GM20000 (cell line): ENCODE data around the gene MRPL33.
"Not testable (repeated sequence)": the region's sequence is repeated elsewhere in the genome, so short reads cannot be mapped to it uniquely, and the experiment has no call there.

ENCODE experiments used
- DNase-seq: peaks from one replicate; pipeline ENCODE4 v3.0.0; 2012; ENCODE audit warnings: low spot score
- TF ChIP-seq, protein P1 (sequence below): IDR thresholded peaks from 2 replicates; pipeline ENCODE4 v1.5.1; 2012; ENCODE audit warnings: mild to moderate bottlenecking, control low read depth; ENCODE audit errors: extremely low read depth, missing control alignments

The MRPL33 gene

DNA sequence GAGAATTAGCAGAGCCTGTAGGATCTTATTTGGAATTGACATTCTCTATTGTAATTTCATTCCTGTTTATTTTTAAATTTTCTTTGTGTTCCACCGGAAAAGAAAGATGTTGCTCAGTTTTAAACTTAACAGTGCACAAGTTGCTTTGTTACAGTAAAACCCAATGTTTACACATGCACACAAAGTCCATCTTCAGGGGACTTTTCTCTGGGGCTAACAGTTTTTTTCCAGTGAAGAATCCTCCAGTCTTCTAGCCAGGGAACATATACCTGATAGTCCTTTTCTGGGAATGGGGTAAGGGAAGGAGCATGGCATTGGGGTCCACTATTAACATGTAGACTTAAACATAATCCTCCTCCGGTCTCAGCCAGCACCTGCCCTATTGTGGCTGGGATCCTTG lies 25.2 kb upstream of the MRPL33 start:
- no peak for DNase-seq
- TF ChIP-seq, protein P1, sequence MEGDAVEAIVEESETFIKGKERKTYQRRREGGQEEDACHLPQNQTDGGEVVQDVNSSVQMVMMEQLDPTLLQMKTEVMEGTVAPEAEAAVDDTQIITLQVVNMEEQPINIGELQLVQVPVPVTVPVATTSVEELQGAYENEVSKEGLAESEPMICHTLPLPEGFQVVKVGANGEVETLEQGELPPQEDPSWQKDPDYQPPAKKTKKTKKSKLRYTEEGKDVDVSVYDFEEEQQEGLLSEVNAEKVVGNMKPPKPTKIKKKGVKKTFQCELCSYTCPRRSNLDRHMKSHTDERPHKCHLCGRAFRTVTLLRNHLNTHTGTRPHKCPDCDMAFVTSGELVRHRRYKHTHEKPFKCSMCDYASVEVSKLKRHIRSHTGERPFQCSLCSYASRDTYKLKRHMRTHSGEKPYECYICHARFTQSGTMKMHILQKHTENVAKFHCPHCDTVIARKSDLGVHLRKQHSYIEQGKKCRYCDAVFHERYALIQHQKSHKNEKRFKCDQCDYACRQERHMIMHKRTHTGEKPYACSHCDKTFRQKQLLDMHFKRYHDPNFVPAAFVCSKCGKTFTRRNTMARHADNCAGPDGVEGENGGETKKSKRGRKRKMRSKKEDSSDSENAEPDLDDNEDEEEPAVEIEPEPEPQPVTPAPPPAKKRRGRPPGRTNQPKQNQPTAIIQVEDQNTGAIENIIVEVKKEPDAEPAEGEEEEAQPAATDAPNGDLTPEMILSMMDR: no peak

- no peak for DNase-seq
- TF ChIP-seq, protein P1: no peak
Measured at GRCh38 chr2:27747827-27748352, 23.6 kb upstream of the MRPL33 start.

DNA sequence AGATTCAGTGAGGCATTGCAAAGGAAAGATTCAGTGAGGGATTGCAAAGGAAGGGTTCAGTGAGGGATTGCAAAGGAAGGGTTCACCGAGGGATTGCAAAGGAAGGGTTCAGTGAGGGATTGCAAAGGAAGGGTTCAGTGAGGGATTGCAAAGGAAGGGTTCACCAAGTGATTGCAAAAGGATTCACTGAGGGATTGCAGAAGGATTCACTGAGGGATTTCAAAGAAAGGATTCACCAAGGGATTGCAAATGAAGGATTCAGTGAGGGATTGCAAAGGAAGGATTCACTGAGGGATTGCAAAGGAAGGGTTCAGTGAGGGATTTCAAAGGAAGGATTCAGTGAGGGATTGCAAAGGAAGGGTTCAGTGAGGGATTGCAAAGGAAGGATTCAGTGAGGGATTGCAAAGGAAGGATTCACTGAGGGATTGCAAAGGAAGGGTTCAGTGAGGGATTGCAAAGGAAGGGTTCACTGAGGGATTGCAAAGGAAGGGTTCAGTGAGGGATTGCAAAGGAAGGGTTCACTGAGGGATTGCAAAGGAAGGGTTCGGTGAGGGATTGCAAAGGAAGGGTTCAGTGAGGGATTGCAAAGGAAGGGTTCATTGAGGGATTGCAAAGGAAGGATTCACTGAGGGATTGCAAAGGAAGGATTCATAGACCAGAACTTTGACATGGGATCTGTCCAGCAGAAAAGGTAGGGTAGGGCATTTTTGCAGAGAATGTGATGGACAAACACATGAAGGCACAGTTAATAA lies 22.5 kb upstream of the MRPL33 start:
- not testable (repeated sequence) for DNase-seq

- no peak for DNase-seq
- TF ChIP-seq, protein P1: no peak
Measured at GRCh38 chr2:27751377-27751776, 20.1 kb upstream of the MRPL33 start.

- no peak for DNase-seq
- TF ChIP-seq, protein P1: no peak
Measured at GRCh38 chr2:27752551-27753237, 18.8 kb upstream of the MRPL33 start.

DNA sequence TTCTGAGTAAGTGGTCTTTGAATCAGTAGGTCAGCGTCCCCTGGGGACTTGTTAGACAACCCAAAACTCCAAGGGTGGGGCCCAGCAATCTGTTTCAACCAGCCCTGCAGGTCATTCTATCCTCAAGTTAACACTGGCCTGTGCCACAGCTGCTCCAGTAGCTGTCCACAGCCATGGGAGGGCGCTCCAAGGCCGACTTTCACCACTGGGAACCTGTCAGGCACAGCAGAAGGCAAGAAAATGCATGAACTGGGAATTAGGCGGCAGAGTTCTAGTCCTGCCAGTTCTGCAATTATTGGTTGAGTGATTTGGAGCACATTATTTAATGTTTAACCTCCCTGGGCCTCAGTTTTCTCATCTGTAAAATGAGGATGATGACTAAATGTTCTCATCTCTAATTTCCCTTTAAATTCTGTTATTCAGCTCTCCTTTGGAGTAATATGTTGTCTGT lies 17.4 kb upstream of the MRPL33 start:
- TF ChIP-seq, protein P1: peak; percentile 90
- peak; percentile 69 for DNase-seq

DNA sequence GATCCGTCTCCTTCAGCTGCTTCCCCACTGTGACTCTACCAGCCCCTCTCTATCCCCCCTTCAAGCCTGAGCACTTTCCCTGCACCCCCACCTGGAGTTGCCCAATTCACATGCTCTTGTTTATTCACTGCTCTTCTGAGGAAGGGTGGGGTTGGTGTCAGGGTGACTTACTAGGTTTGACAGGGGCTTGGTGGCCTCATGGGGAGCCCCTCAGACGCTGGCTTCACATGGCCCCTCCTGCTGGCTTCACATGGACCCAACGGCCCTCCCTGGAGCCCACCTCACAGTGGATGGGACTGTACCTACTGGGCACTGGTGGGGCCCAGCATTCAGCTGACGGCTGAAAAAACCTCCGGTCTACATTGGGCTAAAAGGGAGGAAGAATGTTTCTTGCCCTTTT lies 16.7 kb upstream of the MRPL33 start:
- TF ChIP-seq, protein P1: no peak
- no peak for DNase-seq
